Right lung (tissue), 5 donors: Measurements from ENCODE around the gene EPHA1. TPM values are rescaled to one million over a fixed set of nuclear protein-coding genes. Genes with fewer than 3 reads are reported as not detected.
"Not testable (repeated sequence)": the region's sequence is repeated elsewhere in the genome, so short reads cannot be mapped to it uniquely, and the experiment has no call there.

Source experiments
- DNase-seq, 2 donors: peaks; one replicate each; pipeline ENCODE4 v3.0.0-alpha.2; 2013
- polyA plus RNA-seq, 5 donors: library from polyadenylated mRNA; unstranded; fragments of 120-200 nt; gene quantifications; one replicate each; pipeline versions ENCODE4 v1.2.1 to v1.2.3, GENCODE V29; 2013; ENCODE audit warnings: inconsistent platforms in 1 of 5, low replicate concordance in 1 of 5; ENCODE audit not compliant: insufficient read length in 5 of 5, insufficient read depth in 1 of 5

The EPHA1 gene
- polyA plus RNA-seq, 5 donors: 10.5 to 15.8 (median 13.2) TPM

DNA sequence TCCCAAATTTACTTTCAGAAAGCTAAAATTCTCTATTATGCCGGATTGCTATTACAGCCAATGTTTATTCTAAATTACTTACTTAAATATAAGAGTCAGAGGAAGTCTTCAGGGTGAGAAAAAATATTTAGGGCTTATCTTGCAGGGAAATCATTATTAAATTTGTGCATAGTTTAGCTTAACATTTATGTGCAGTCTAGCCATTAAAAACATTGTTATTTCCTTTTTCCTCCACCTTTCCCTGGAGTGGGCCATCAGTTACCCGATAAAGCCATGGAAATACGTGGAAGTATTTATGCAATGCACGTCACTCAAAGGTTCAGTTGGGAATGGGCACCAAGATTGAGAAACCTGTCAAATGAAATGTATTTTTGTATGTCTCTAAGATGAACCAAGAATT is 25.1 kb upstream of the EPHA1 start:
- no peak for DNase-seq

DNA sequence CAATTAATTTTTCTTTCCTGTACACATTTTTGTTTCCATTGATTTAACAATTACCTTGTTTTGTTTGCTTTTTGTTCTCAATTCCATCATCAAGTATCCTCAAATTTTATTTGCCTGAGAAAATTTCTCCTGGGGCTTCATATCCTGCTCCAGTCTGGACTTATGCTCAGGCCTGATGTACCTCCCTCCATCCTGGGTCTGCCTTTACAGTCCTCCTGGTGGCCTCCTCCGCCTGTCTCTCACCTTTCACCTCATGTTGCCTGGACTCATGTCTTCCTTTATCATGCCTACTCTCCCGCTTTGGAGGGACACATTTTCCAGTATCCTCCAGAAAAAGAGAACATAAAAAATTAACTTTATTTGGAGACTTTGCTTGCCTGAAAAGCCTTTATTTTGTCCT is 22.5 kb upstream of the EPHA1 start:
- DNase-seq: no peak

- no peak for DNase-seq
These were observed 21.4 kb upstream of the EPHA1 start for GRCh38 chr7:143429770-143430698.

DNA sequence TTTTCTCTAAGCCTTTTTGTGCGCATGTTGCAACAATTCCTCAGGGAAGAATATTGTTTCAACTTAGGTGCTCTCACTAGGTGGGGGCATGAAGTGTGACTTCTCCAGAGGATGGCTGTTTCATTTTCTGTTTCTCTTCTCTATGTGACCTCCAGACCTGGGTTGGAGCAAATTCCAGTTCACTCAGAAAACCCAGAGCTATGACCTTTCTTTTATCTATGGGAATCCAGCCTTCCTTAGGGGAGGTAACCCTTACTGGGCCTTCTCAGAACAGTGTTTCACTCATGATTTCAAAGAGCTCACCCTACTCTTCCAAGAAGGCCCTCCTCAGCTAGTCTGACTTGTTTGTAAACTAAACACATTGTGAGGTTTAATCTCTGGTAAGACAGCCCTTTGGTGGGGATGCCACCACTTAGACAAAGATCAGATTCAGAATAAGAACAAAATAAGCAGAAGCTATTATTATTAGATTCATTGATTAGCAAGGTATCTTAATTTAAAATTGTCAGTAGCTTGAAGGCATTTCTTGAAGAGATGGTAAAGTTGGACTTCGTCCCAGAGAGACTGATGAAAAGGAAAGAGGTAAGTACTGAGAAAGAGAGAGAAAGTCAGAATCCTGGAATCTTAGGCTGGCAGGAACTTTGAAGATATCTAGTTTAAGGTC is 18.0 kb upstream of the EPHA1 start:
- DNase-seq: no peak

GRCh38 chr7:143424476-143424875 is 15.8 kb upstream of the EPHA1 start:
- not testable (repeated sequence) for DNase-seq

GRCh38 chr7:143422033-143422432 is 13.4 kb upstream of the EPHA1 start:
- DNase-seq: no peak

- DNase-seq: not testable (repeated sequence)
These were observed 12.0 kb upstream of the EPHA1 start for GRCh38 chr7:143420624-143421023.

DNA sequence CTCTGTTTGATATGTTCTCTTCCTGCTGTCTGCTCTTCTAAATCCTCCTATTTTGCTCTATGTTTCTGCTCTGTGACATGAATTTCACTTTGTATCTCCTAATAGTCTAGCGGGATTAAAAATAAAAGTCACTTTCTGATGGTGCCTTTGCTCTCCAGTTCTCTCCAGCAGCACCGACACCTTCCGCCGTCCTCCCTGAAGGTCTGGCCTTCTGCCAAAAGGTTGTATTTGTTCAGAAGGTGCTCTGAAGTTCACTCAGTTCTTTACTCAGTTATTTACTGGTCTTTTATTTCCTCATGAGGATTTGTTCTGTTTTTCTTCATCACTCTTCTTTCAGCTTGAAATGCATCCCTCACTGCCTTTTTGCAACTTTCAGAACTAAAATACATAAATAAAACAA is 11.2 kb upstream of the EPHA1 start:
- DNase-seq: no peak

DNA sequence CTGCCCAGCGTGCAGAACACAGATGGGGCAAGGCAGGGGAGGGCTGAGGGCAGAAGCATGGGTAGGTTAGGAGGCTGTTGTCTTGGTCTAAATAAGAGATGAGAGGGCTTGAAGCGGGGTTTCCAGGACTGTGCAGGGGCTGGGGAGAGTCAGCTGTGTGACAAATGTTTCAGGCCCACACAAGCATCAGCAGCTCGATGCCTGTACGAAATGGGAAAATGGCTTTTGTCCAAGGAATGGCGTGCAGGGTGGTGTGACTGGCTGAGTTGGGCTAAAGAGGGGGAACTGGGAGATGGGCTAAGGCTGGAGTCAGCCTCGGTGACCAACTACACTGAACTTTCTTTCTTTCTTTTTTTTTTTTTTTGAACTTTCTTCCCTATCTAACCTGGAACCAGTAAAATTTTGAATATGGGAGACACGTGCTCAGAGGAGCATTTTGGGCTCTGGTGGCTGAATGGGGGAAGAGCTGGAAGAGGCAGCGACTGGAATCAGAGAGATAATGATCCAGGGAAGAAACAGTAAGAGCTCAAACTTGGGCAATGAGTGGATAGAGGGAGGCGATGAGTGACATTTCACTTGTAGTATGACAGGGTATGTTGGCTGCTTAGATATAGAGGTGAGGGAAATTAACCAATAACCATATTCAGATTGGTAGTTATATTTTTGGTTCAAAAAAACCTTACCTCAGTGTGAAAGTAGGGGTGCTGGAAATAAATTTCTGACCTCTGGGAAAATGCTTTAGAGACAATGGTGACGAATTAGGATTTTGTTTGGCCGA is 10.2 kb upstream of the EPHA1 start:
- no peak for DNase-seq

DNA sequence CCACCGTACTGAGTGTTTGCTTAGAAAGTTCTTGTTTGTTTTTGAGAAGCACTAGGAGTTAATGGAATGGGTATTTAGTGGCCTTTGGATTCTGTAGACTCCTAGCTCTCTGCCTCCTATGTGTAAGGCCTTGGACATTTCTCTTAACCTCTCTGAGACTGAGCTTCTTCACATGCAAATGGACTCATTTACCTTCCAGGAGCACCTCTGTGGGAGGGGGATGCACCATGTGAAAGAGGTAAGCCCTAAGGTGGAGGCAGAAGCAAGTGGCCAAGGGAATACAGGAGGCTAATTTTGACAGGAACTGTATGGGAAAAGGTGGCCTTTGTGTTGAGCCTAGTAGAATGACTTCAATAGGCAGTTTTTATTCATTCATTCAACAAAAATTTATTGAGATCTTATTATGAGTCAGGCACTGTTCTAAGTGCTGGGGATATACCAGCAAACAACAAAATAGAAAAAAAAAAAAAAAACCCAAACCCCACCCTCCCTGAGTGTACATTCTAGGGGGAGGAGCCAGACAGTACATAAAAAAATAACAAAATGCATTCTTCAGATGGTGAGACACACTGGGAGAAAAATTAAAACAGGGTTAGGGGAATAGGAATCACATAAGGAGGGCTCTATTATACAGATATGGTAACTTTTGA is 9.2 kb upstream of the EPHA1 start:
- DNase-seq: no peak

- no peak for DNase-seq
These were observed 8.0 kb upstream of the EPHA1 start for GRCh38 chr7:143416565-143417149.

- DNase-seq: no peak
These were observed 7.2 kb upstream of the EPHA1 start for GRCh38 chr7:143415742-143416397.

DNA sequence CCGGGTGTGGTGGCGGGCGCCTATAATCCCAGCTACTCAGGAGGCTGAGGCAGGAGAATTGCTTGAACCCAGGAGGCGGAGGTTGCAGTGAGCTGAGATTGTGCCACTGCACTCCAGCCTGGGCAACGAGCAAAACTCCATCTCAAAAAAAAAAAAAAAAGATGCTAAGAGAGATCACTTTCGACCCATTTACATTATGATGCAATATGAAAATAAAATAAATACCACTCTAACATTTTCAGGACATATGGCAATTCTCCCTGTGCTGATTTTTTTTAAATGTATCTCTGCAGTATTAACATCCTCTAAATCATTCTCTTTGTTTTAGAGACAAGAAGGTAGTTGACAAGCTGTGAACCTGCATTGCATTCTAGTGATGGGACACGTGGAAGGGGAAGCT is 6.6 kb upstream of the EPHA1 start:
- not testable (repeated sequence) for DNase-seq

- no peak for DNase-seq
These were observed 4.5 kb upstream of the EPHA1 start for GRCh38 chr7:143413123-143413522.

DNA sequence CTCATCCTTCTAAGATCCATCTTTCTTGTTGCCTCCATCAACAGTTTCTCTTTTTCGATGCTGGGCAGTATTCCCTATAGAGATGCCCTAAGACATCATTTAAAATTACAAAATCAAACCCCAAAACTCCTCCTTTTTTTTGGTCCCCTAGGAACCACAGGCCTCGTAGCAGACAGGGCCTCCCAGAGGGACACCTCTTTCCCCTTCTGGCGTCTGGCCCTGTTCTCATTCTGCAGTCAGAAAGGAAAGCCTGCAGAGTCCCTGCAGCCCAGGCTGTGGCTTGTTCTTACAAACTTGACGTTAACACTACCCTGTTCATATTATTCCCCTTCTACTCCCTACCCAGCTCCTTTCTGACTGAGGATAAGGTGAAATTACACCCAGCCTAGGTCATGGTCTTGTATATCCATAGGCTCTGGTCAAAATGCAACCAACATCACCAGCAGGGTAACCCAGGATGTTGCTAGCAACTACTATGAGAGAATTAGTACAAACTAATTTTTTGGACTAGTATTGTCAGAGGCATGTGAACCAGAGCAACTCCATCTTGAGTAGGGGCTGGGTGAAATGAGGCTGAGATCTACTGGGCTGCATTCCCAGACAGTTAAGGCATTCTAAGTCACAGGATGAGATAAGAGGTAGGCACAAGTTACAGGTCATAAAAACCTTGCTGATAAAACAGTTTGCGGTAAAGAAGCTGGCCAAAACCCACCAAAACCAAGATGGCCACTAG is 3.5 kb upstream of the EPHA1 start:
- no peak for DNase-seq

GRCh38 chr7:143410521-143411004 is 1.9 kb upstream of the EPHA1 start:
- DNase-seq: no peak

DNA sequence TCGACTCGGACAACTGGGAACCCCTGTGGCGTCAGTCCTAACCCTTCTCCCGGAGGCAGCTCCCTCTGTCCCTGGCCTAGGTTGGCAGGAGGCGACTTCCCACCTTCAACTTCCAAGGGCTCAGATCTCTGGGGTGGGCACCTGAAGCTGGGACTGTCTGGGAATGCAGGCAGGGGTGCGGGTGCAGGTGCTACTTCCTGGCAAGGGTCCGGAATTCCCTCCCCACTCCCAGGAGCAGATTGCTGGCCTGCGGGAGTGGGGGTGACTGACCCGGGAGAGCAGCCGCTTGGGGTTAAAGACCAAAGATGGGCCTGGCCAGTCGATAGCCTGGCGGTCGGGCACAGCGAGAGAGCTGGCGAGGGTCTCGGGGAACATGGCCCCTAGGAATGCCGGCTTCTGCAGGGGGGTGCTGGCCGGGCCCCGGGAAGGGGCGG is 387 bp downstream of the EPHA1 start:
- no peak for DNase-seq

DNA sequence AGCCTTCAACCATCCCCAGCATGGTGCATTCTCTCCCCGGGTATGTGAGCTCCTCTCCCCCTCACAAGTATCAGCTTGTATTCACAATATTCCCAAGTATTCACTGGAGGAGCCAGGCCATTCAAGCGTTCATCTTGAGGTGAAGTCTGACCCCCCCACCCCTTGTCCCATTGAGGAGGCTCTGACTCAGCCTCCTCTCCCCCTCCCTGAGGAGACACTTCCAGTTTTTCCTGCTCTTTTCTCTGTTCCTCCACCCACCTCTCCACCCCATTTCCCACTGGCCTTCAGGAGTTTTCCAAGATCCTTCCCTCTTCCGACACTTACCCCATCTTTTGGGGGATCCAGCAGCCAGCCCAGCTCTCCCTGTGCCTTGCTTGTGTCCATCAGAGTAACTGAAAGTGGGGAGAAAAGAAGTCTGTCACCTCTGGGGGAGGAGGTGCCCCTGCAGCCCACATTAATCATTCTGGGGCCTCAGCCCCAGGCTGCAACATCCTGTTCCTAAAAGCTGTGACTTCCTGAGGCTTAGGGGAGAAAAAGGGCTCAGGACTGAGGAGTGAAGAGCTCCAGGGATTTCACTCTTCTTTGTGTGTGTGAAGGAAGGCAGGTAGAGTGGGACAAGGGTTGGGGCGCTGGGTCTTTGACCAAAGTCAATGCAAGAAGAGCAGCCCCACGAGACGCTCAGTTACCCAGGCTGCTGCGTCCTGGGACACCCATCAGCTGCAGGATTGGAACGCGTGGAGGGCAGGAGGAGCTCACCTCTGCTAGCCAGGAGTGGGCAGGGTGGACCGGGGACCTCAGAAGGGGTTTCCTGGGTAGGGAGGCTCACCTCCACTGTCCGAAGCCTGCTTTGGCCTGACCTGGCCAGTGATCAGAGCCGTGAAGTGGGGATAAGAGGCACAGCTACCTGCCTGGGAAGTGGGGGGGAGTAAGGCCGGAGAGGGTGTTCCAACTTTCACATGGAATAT is 1.1 kb downstream of the EPHA1 start:
- no peak for DNase-seq

- no peak for DNase-seq
These were observed 2.7 kb downstream of the EPHA1 start for GRCh38 chr7:143406002-143406357.
